ENCODE data around the gene TRIM22.

GRCh38 chr11:5712507-5712906 lies 22.9 kb downstream of the TRIM22 start:
- no peak for TF ChIP-seq POLR2A (IDR thresholded peaks at IDR 0.05)
- TF ChIP-seq, protein P1, sequence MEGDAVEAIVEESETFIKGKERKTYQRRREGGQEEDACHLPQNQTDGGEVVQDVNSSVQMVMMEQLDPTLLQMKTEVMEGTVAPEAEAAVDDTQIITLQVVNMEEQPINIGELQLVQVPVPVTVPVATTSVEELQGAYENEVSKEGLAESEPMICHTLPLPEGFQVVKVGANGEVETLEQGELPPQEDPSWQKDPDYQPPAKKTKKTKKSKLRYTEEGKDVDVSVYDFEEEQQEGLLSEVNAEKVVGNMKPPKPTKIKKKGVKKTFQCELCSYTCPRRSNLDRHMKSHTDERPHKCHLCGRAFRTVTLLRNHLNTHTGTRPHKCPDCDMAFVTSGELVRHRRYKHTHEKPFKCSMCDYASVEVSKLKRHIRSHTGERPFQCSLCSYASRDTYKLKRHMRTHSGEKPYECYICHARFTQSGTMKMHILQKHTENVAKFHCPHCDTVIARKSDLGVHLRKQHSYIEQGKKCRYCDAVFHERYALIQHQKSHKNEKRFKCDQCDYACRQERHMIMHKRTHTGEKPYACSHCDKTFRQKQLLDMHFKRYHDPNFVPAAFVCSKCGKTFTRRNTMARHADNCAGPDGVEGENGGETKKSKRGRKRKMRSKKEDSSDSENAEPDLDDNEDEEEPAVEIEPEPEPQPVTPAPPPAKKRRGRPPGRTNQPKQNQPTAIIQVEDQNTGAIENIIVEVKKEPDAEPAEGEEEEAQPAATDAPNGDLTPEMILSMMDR (IDR thresholded peaks at IDR 0.05), result peak in 2 of 4 experiments; percentile 22 to 25

Data from uterus (tissue), 2 donors.